Osteocyte (in vitro differentiated cells): Measurements from ENCODE around the gene C1orf210. TPM values are rescaled to one million over a fixed set of nuclear protein-coding genes. Genes with fewer than 3 reads are reported as not detected.

Experiments used
- DNase-seq: peaks from one replicate; pipeline ENCODE4 v3.0.0; 2021; ENCODE audit warnings: mixed read lengths; ENCODE audit not compliant: unreplicated experiment; ENCODE audit errors: extremely low spot score
- H3K27ac Mint-ChIP-seq: one replicate; pipeline ENCODE4 v1.8.0; 2021; ENCODE audit warnings: mild to moderate bottlenecking, mixed read lengths; ENCODE audit not compliant: unreplicated experiment
- H3K27me3 Mint-ChIP-seq: one replicate; pipeline ENCODE4 v1.8.0; 2021; ENCODE audit warnings: mixed read lengths; ENCODE audit not compliant: unreplicated experiment
- H3K36me3 Mint-ChIP-seq: one replicate; pipeline ENCODE4 v1.8.0; 2021; ENCODE audit warnings: mixed read lengths; ENCODE audit not compliant: unreplicated experiment
- H3K4me1 Mint-ChIP-seq: one replicate; pipeline ENCODE4 v1.8.0; 2021; ENCODE audit warnings: mixed read lengths; ENCODE audit not compliant: unreplicated experiment
- H3K4me3 Mint-ChIP-seq: one replicate; pipeline ENCODE4 v1.8.0; 2021; ENCODE audit warnings: mild to moderate bottlenecking, moderate library complexity, mixed read lengths; ENCODE audit not compliant: unreplicated experiment
- H3K9me3 Mint-ChIP-seq: one replicate; pipeline ENCODE4 v1.8.0; 2021; ENCODE audit warnings: mixed read lengths; ENCODE audit not compliant: unreplicated experiment
- CTCF ChIP-seq: fragments of 200-600 bp; sonication (generic); IDR thresholded peaks from 2 replicates; pipeline ENCODE4 v1.5.0; 2021; ENCODE audit warnings: antibody characterized with exemption, mild to moderate bottlenecking, moderate library complexity
- total RNA-seq: library from RNA; stranded (reverse); gene quantifications from 2 replicates; pipeline ENCODE4 v1.2.1, GENCODE V29; 2021

C1orf210 gene
- total RNA-seq, 1 donor from 2014 or later, result not detected

DNA sequence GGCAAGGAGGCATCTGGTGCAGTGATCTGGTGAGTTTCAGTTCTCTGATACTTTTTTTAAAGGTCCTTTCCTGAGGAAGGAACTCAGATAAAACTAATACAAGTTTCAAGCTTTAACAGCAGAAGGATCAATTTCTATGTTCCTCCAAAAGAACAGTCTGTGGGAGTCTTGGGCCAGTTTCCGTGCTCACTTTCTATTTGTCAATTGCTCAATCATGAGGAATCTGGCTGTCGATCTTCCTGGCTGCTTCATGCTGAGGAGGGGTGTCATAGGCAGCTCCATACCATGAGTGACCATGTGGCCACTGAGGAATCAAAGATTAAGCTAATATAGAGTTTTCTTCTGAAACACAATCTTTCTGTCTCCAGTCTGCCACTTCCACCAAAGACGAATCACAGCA, 27.0 kb downstream of the C1orf210 start:
- Mint-ChIP-seq H3K36me3 (peaks cover 3% of the 10 kb centered on the region), H3K27me3 (peaks cover 15% of the 10 kb centered on the region), H3K27ac (no peak overlapping the region), H3K4me1 (no peaks in the 10 kb centered on the region), H3K9me3 (peaks cover 13% of the 10 kb centered on the region), H3K4me3 (no peak overlapping the region)
- no peak for DNase-seq
- no peak for TF ChIP-seq CTCF

DNA sequence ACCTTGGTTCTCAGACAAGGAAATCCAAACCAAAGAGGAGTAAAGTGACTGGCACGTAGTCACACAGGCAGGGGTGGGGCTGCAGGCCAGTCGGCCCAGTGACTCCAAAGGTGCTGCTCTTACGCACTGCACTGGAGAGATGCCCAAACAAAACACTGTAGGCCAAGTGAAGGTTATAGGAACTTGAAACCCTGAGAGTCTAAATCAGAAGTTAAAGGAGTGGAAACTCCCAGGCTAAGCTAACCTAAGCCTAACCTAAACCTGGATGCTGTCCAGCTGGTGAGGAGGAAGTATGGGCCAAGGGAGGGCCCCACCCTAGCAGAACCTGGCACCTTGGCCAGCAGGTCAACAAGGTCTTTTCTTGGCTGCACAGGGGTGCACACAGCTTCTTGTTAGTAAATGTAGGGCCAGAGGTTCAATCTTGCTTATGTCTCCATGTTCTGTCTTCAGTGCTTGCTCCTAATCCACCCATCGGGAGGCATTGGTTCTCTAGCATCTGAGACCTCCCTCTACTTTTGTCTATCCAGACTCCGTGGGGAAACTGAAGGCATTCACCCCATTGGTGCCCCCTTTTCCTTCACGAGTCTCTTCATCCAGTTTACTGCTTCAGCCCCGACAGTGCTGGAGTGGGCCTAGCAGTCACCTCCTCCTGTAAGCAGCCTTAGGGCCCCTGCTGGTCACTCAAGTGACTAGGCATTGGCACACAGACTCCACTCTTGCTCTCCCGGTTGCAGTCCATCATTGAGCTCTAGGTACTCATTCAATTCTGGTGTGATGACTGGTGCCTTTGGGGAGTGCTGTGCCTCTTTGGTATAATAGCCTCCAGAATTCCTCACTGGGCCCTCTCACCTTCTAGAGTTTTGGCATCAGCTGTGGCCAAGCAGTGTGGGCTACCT, 28.5 kb downstream of the C1orf210 start:
- Mint-ChIP-seq H3K9me3 (peaks cover 3% of the 10 kb centered on the region), H3K27me3 (peaks cover 30% of the 10 kb centered on the region), H3K4me1 (no peaks in the 10 kb centered on the region), H3K36me3 (no peaks in the 10 kb centered on the region), H3K27ac (no peak overlapping the region), H3K4me3 (no peak overlapping the region)
- peak; percentile 71 for DNase-seq
- TF ChIP-seq CTCF, result no peak

- H3K4me1 Mint-ChIP-seq, result no peaks in the 10 kb centered on the region
- no peaks in the 10 kb centered on the region for H3K36me3 Mint-ChIP-seq
- TF ChIP-seq CTCF, result no peak
- no peaks in the 10 kb centered on the region for H3K9me3 Mint-ChIP-seq
- no peak overlapping the region for H3K27ac Mint-ChIP-seq
- DNase-seq, result peak; percentile 74
- peaks cover 38% of the 10 kb centered on the region for H3K27me3 Mint-ChIP-seq
- no peak overlapping the region for H3K4me3 Mint-ChIP-seq
These were observed 29.8 kb downstream of the C1orf210 start for GRCh38 chr1:43255438-43256210.

GRCh38 chr1:43253876-43254275, 31.5 kb downstream of the C1orf210 start:
- no peak for TF ChIP-seq CTCF
- H3K36me3 Mint-ChIP-seq, result no peaks in the 10 kb centered on the region
- no peaks in the 10 kb centered on the region for H3K9me3 Mint-ChIP-seq
- H3K4me1 Mint-ChIP-seq, result no peaks in the 10 kb centered on the region
- DNase-seq, result no peak
- H3K4me3 Mint-ChIP-seq, result no peak overlapping the region
- H3K27me3 Mint-ChIP-seq, result peaks cover 41% of the 10 kb centered on the region
- no peak overlapping the region for H3K27ac Mint-ChIP-seq

GRCh38 chr1:43253173-43253572, 32.2 kb downstream of the C1orf210 start:
- Mint-ChIP-seq H3K4me1 (no peaks in the 10 kb centered on the region), H3K27ac (no peak overlapping the region), H3K36me3 (no peaks in the 10 kb centered on the region), H3K9me3 (no peaks in the 10 kb centered on the region), H3K4me3 (no peak overlapping the region), H3K27me3 (peaks cover 41% of the 10 kb centered on the region)
- no peak for TF ChIP-seq CTCF
- DNase-seq, result no peak
